Urothelium cell line (cell line): ENCODE measurements around the gene XPR1.

ENCODE experiments used
- DNase-seq: peaks from one replicate; pipeline ENCODE4 v3.0.0; 2011; ENCODE audit warnings: low spot score, mixed read lengths
- FAIRE-seq: peaks from 2 replicates; lab custom pipeline; 2011; peaks lifted over from hg19 to GRCh38; lab: Jason Lieb, UNC

Gene XPR1

GRCh38 chr1:180924939-180925338 lies 293.1 kb downstream of the XPR1 start:
- DNase-seq, result no peak
- no peak for FAIRE-seq

- no peak for FAIRE-seq
These were observed 293.7 kb downstream of the XPR1 start for GRCh38 chr1:180925471-180926051.

GRCh38 chr1:180926164-180926981 lies 294.6 kb downstream of the XPR1 start:
- DNase-seq, result no peak
- FAIRE-seq, result no peak

More at GRCh38 chr1:180925471-180926051, 293.7 kb downstream of the XPR1 start:
- DNase-seq, result no peak

GRCh38 chr1:180927348-180927747 lies 295.5 kb downstream of the XPR1 start:
- DNase-seq (no peak), FAIRE-seq (no peak)

GRCh38 chr1:180927841-180928240 lies 296.0 kb downstream of the XPR1 start:
- FAIRE-seq (no peak), DNase-seq (no peak)

GRCh38 chr1:180928331-180929230 lies 296.8 kb downstream of the XPR1 start:
- DNase-seq, result no peak
- FAIRE-seq, result no peak

- FAIRE-seq (no peak), DNase-seq (no peak)
These were observed 297.6 kb downstream of the XPR1 start for GRCh38 chr1:180929389-180929788.

GRCh38 chr1:180930687-180931086 lies 298.9 kb downstream of the XPR1 start:
- DNase-seq, result no peak
- FAIRE-seq, result no peak

- DNase-seq (no peak), FAIRE-seq (no peak)
These were observed 299.7 kb downstream of the XPR1 start for GRCh38 chr1:180931529-180931928.

GRCh38 chr1:180932378-180932777 lies 300.6 kb downstream of the XPR1 start:
- FAIRE-seq, result no peak
- no peak for DNase-seq

- no peak for FAIRE-seq
- DNase-seq, result no peak
These were observed 301.3 kb downstream of the XPR1 start for GRCh38 chr1:180933141-180933540.

GRCh38 chr1:180934563-180934962 lies 302.7 kb downstream of the XPR1 start:
- DNase-seq (no peak), FAIRE-seq (no peak)

GRCh38 chr1:180935326-180936109 lies 303.7 kb downstream of the XPR1 start:
- FAIRE-seq (no peak), DNase-seq (no peak)

- FAIRE-seq, result no peak
- no peak for DNase-seq
These were observed 304.5 kb downstream of the XPR1 start for GRCh38 chr1:180936110-180937011.

GRCh38 chr1:180937012-180937372 lies 305.2 kb downstream of the XPR1 start:
- FAIRE-seq, result no peak

GRCh38 chr1:180937624-180938225 lies 305.9 kb downstream of the XPR1 start:
- FAIRE-seq, result no peak

More at GRCh38 chr1:180937012-180937372, 305.2 kb downstream of the XPR1 start:
- DNase-seq, result no peak

GRCh38 chr1:180939073-180939710 lies 307.4 kb downstream of the XPR1 start:
- FAIRE-seq, result no peak
- no peak for DNase-seq

More at GRCh38 chr1:180937624-180938225, 305.9 kb downstream of the XPR1 start:
- DNase-seq, result no peak

GRCh38 chr1:180939711-180940103 lies 307.9 kb downstream of the XPR1 start:
- DNase-seq (no peak), FAIRE-seq (no peak)
